A673 (cell line): ENCODE results near the gene SYT14. TPM values are rescaled to one million over a fixed set of nuclear protein-coding genes. Genes with fewer than 3 reads are reported as not detected.

Source experiments
- BruUV-seq: library from RNA; stranded (reverse); fragments of 400-500 nt; replicated peaks from 2 replicates; lab custom pipeline; 2021; lab: Mats Ljungman, UMichigan
- CTCF ChIA-PET: fragments of 300-600 bp; sonication (Branson Sonifier 250); formaldehyde crosslinking; loops from one replicate; lab custom pipeline; 2022; ENCODE audit warnings: antibody characterized with exemption; lab: Charles Lee
- POLR2A ChIA-PET: fragments of 300-600 bp; sonication (Branson Sonifier 250); formaldehyde crosslinking; loops from one replicate; lab custom pipeline; 2022; ENCODE audit warnings: antibody characterized with exemption; ENCODE audit not compliant: low non-redundant PET; lab: Charles Lee
- DNase-seq: peaks from one replicate; pipeline ENCODE4 v3.0.0-alpha.2; 2015; ENCODE audit warnings: low spot score
- H3K27ac ChIP-seq: fragments of 200-600 bp; sonication (generic); 2 replicates; pipeline ENCODE4 v1.5.1; 2016; ENCODE audit warnings: mixed run types, low read depth, mild to moderate bottlenecking, mixed read lengths, antibody characterized with exemption, low read length; ENCODE audit not compliant: poor library complexity, severe bottlenecking
- H3K27me3 ChIP-seq: fragments of 200-600 bp; sonication (generic); replicated peaks from 2 replicates; pipeline ENCODE4 v1.6.1; 2017; ENCODE audit warnings: mixed run types, low read depth, mild to moderate bottlenecking, mixed read lengths, antibody characterized with exemption, low read length; ENCODE audit not compliant: insufficient read depth, poor library complexity
- H3K36me3 ChIP-seq: fragments of 200-600 bp; sonication (generic); 2 replicates; pipeline ENCODE4 v1.6.1; 2016; ENCODE audit warnings: mixed run types, mild to moderate bottlenecking, mixed read lengths, antibody characterized with exemption, low read length; ENCODE audit not compliant: insufficient read depth, poor library complexity, severe bottlenecking
- H3K4me1 ChIP-seq: fragments of 200-600 bp; sonication (generic); 2 replicates; pipeline ENCODE4 v1.6.1; 2017; ENCODE audit warnings: mixed run types, mild to moderate bottlenecking, mixed read lengths, antibody characterized with exemption, low read length; ENCODE audit not compliant: insufficient read depth, poor library complexity, severe bottlenecking
- H3K4me3 ChIP-seq: fragments of 200-600 bp; sonication (generic); 2 replicates; pipeline ENCODE4 v1.5.1; 2016; ENCODE audit warnings: low read depth, mixed run types, mild to moderate bottlenecking, mixed read lengths, low read length; ENCODE audit not compliant: poor library complexity, severe bottlenecking
- H3K9me3 ChIP-seq: fragments of 200-600 bp; sonication (generic); 2 replicates; pipeline ENCODE4 v1.6.1; 2016; ENCODE audit warnings: mixed run types, low read depth, mild to moderate bottlenecking, mixed read lengths, antibody characterized with exemption, low read length; ENCODE audit not compliant: poor library complexity, severe bottlenecking
- EZH2 ChIP-seq: fragments of 200-600 bp; sonication (generic); IDR thresholded peaks from 2 replicates; pipeline ENCODE4 v1.6.1; 2017; ENCODE audit warnings: borderline replicate concordance, low read depth, mild to moderate bottlenecking, mixed read lengths, antibody characterized with exemption, low read length; ENCODE audit not compliant: poor library complexity, severe bottlenecking
- intact Hi-C: fragments of 100-400 bp; cut with micrococcal nuclease; formaldehyde crosslinking; loops from one replicate; pipeline ENCODE4 v1.10.0; 2022; ENCODE audit not compliant: unreplicated experiment
- total RNA-seq: library from RNA; stranded (reverse); gene quantifications from 2 replicates; pipeline ENCODE4 v1.2.3, GENCODE V29; 2021
- TF ChIP-seq, protein P1 (sequence below): fragments of 300-800, 200-600 bp; sonication (generic); conservative IDR thresholded peaks from 2 replicates; pipeline ENCODE4 v1.5.1; 2017; ENCODE audit warnings: low read depth, mild to moderate bottlenecking, antibody characterized with exemption, low read length, moderate library complexity, mixed read lengths

SYT14 gene
- total RNA-seq, 1 experiment from 2014 or later = 22.4 TPM

DNA sequence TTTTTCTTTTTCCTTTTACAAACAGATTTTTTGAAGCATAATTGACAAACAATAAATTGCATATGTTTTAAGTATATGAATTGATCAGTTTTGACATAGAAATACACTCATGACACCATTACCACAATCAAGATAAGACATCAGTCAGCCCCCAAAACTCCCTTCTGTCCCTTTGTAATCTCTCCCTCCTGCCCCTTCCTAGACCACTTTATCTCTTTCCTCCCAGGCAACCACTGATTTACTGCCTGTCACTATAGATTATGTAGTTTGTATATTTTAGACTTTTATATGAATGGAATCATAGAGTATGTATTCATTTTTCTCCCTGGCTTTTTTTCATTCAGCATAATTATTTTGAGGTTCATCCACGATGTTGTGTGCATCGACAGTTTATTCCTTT lies 6.9 kb upstream of the SYT14 start:
- no TSS peak for BruUV-seq
- TF ChIP-seq EZH2 = no peak
- TF ChIP-seq, protein P1, sequence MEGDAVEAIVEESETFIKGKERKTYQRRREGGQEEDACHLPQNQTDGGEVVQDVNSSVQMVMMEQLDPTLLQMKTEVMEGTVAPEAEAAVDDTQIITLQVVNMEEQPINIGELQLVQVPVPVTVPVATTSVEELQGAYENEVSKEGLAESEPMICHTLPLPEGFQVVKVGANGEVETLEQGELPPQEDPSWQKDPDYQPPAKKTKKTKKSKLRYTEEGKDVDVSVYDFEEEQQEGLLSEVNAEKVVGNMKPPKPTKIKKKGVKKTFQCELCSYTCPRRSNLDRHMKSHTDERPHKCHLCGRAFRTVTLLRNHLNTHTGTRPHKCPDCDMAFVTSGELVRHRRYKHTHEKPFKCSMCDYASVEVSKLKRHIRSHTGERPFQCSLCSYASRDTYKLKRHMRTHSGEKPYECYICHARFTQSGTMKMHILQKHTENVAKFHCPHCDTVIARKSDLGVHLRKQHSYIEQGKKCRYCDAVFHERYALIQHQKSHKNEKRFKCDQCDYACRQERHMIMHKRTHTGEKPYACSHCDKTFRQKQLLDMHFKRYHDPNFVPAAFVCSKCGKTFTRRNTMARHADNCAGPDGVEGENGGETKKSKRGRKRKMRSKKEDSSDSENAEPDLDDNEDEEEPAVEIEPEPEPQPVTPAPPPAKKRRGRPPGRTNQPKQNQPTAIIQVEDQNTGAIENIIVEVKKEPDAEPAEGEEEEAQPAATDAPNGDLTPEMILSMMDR = no peak
- H3K4me3 ChIP-seq = no peak overlapping the region

DNA sequence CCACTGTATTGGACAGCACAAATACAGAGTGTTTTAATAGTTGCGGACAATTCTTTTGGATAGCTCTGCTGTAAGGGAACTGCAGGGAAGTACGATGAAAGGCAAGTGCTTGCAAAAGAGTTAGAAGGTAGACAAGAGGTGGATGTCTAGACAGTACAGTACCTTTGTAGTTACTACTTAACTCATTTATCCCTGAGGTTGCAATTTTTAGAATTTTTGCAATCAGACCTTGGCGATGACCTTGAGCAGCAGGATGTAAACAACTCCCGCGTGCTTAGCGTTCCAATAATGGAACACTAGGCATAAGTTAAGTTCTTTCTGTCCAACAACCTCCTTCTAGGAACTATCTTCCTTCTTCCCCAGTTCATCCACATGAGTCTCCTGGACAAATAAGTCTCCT lies 1.9 kb upstream of the SYT14 start:
- ChIA-PET POLR2A (interaction anchor here (0.6 kb wide), 1 partner anchor 28 kb away, joined by 3 read pairs; no protein-coding TSS in a partner anchor), CTCF (no interaction called here)
- TF ChIP-seq, protein P1 = no peak
- no peak for TF ChIP-seq EZH2
- no peaks in the 10 kb centered on the region for H3K36me3 ChIP-seq
- BruUV-seq = no TSS peak
- no peaks in the 10 kb centered on the region for H3K27me3 ChIP-seq
- peaks cover 17% of the 10 kb centered on the region for H3K4me1 ChIP-seq
- intact Hi-C loops = loop anchor here (5.0 kb wide), 1 partner anchor 74 kb away; no protein-coding TSS in a partner anchor
- H3K27ac ChIP-seq = no peak overlapping the region
- DNase-seq = no peak
- H3K4me3 ChIP-seq = no peak overlapping the region
- no peaks in the 10 kb centered on the region for H3K9me3 ChIP-seq

More for the DNA sequence above, 6.9 kb upstream of the SYT14 start:
- H3K9me3 ChIP-seq = no peaks in the 10 kb centered on the region
- H3K4me1 ChIP-seq = peaks cover 13% of the 10 kb centered on the region
- POLR2A ChIA-PET = no interaction called here
- H3K27me3 ChIP-seq = no peaks in the 10 kb centered on the region
- CTCF ChIA-PET = no interaction called here
- no peak overlapping the region for H3K27ac ChIP-seq
- H3K36me3 ChIP-seq = no peaks in the 10 kb centered on the region
- DNase-seq = no peak
- intact Hi-C loops = no loop called here

DNA sequence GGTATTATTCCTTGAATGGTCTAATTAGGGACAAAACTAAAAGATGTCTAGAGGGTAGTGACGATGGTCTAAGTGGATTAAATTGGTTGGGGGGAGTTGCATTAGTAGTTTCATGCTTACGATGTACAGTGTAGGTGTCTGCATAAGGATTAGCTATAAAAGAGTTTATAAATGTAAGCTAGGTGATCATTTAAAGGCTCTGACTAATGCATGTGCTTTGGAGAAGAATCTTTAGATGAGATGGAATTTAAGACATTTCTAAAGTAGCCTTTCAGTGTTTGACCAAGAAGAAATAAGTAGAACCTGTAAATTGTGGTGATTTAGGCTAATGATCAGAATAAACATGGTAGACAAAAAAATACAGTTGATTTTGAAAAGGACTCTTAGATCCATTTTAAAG lies 7.4 kb downstream of the SYT14 start:
- no peak for DNase-seq
- Histone ChIP-seq H3K4me3 (no peak overlapping the region), H3K4me1 (peaks cover 53% of the 10 kb centered on the region), H3K27me3 (no peaks in the 10 kb centered on the region), H3K9me3 (no peaks in the 10 kb centered on the region), H3K36me3 (peaks cover 3% of the 10 kb centered on the region), H3K27ac (no peak overlapping the region)
- intact Hi-C loops = loop anchor here (5.0 kb wide), 1 partner anchor 37 kb away; no protein-coding TSS in a partner anchor
- BruUV-seq = no TSS peak
- no peak for TF ChIP-seq EZH2
- TF ChIP-seq, protein P1 = no peak
- POLR2A ChIA-PET = no interaction called here
- CTCF ChIA-PET = no interaction called here
